ENCODE data around the gene TMCO4. TPM values are rescaled to one million over a fixed set of nuclear protein-coding genes. Genes with fewer than 3 reads are reported as not detected.

Gene TMCO4
- total and polyA plus RNA-seq, 4 experiments from 2014 or later, result 14.9 to 32.7 (median 22.7) TPM

- POLR2A ChIA-PET (ENCODE audit: partially characterized antibody), result no interaction called here
- no peak for DNase-seq
- intact Hi-C loops (cut with micrococcal nuclease), result loop anchor here (5.0 kb wide), 1 partner anchor 217 kb away; no protein-coding TSS in a partner anchor
- no peaks in the 10 kb centered on the region for H3K9me3 ChIP-seq (ENCODE audit: control insufficient read depth in 1 of 2, low read length in 2 of 2)
- no peaks in the 10 kb centered on the region for H3K36me3 ChIP-seq (ENCODE audit: insufficient read depth, low read length)
- CTCF ChIA-PET (ENCODE audit: partially characterized antibody), result interaction anchor here (0.6 to 7.9 kb wide), 20 partner anchors 8 to 446 kb away, joined by 3 to 53 read pairs (median 4); no protein-coding TSS in a partner anchor
- no peak overlapping the region for H3K27ac Mint-ChIP-seq
- no peaks in the 10 kb centered on the region for H3K9me3 Mint-ChIP-seq
- H3K27me3 ChIP-seq (ENCODE audit: insufficient read depth, low read length), result no peaks in the 10 kb centered on the region
- peaks cover 0 to 12% of the 10 kb centered on the region in 2 donors for H3K36me3 Mint-ChIP-seq
- H3K4me1 ChIP-seq (ENCODE audit: insufficient read depth, low read length), result peaks cover 11% of the 10 kb centered on the region
- H3K4me3 Mint-ChIP-seq, result no peak overlapping the region
- no peak overlapping the region for H3K27ac ChIP-seq (ENCODE audit: low read depth, low read length)
- no peaks in the 10 kb centered on the region for H3K27me3 Mint-ChIP-seq
- no peak overlapping the region for H3K4me3 ChIP-seq (ENCODE audit: low read length in 2 of 2)
- H3K4me1 Mint-ChIP-seq, result peaks cover 6 to 32% (median 7%) of the 10 kb centered on the region in 4 donors
These were observed 145.3 kb downstream of the TMCO4 start for GRCh38 chr1:19654386-19654785.

- Histone ChIP-seq H3K36me3 (ENCODE audit: insufficient read depth, low read length) (no peaks in the 10 kb centered on the region), H3K27me3 (ENCODE audit: insufficient read depth, low read length) (no peaks in the 10 kb centered on the region), H3K4me3 (ENCODE audit: low read length in 2 of 2) (no peak overlapping the region), H3K27ac (ENCODE audit: low read depth, low read length) (no peak overlapping the region), H3K4me1 (ENCODE audit: insufficient read depth, low read length) (peaks cover 18% of the 10 kb centered on the region), H3K9me3 (ENCODE audit: control insufficient read depth in 1 of 2, low read length in 2 of 2) (no peaks in the 10 kb centered on the region)
- Mint-ChIP-seq H3K27ac (peak overlapping the region in 3 of 7 donors; percentile 23 to 78 (median 57)), H3K9me3 (no peaks in the 10 kb centered on the region), H3K4me1 (peaks cover 15 to 45% (median 24%) of the 10 kb centered on the region in 4 donors), H3K36me3 (peaks cover 0 to 12% of the 10 kb centered on the region in 2 donors), H3K27me3 (no peaks in the 10 kb centered on the region), H3K4me3 (no peak overlapping the region)
- DNase-seq, result peak; percentile 35 to 48 (median 47)
- ChIA-PET CTCF (ENCODE audit: partially characterized antibody) (interaction anchor here (0.7 to 7.9 kb wide), 33 partner anchors 9 to 528 kb away, joined by 3 to 53 read pairs (median 4); a partner anchor contains a TSS), POLR2A (ENCODE audit: partially characterized antibody) (interaction anchor here (0.6 to 1.9 kb wide), 8 partner anchors 15 to 260 kb away, joined by 3 to 14 read pairs (median 4); a partner anchor contains a TSS)
- intact Hi-C loops (cut with micrococcal nuclease), result loop anchor here (5.0 kb wide), 1 partner anchor 214 kb away; no protein-coding TSS in a partner anchor
These were observed 148.5 kb downstream of the TMCO4 start for GRCh38 chr1:19651141-19651737.

DNA sequence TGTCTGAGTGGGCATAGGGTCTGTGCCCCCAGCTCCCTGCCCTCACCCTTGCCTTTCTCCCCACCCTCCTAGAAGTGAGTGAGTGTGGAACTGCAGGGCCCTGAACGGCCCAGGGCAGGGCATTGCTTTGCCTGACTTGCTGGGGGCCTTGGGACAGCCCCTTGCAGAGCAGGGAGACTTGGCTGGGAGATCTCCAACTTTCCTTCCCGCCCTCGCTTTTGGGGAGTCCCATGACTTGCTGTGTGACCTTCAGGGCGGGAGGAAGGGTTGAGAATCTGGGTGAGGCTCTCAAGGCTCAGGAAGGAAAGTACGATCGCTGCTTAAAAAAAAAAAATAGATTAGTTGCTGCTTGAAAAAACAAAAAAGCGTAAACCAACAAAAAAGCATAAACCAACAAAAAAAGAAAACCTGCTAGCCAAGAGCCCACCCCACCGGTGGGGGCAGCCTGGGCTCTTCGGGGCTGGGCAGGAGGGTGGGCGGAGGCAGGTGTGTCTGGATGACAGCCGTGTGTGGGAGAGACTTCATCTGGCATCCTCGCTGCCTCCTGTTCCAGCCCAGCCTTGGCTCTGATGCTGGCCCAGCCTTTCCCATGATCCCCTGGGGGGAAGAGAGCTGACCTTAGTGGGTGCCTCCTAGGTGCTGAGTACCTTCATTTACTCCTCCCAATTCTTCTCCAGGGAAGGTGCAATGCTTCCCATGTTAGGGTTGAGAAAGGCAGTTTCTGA lies 149.1 kb downstream of the TMCO4 start:
- Mint-ChIP-seq H3K27ac (peak overlapping the region in 2 of 7 donors; percentile 60 to 79), H3K27me3 (no peaks in the 10 kb centered on the region), H3K4me1 (peaks cover 19 to 52% (median 28%) of the 10 kb centered on the region in 4 donors), H3K4me3 (no peak overlapping the region), H3K36me3 (peaks cover 0 to 9% of the 10 kb centered on the region in 2 donors), H3K9me3 (no peaks in the 10 kb centered on the region)
- Histone ChIP-seq H3K4me3 (ENCODE audit: low read length in 2 of 2) (no peak overlapping the region), H3K36me3 (ENCODE audit: insufficient read depth, low read length) (no peaks in the 10 kb centered on the region), H3K27ac (ENCODE audit: low read depth, low read length) (no peak overlapping the region), H3K27me3 (ENCODE audit: insufficient read depth, low read length) (no peaks in the 10 kb centered on the region), H3K4me1 (ENCODE audit: insufficient read depth, low read length) (peaks cover 21% of the 10 kb centered on the region), H3K9me3 (ENCODE audit: control insufficient read depth in 1 of 2, low read length in 2 of 2) (no peaks in the 10 kb centered on the region)
- intact Hi-C loops (cut with micrococcal nuclease), result loop anchor here (5.0 kb wide), 1 partner anchor 213 kb away; no protein-coding TSS in a partner anchor
- ChIA-PET POLR2A (ENCODE audit: partially characterized antibody) (interaction anchor here (0.6 to 1.9 kb wide), 7 partner anchors 15 to 260 kb away, joined by 3 to 14 read pairs (median 3); a partner anchor contains a TSS), CTCF (ENCODE audit: partially characterized antibody) (interaction anchor here (0.7 to 7.9 kb wide), 32 partner anchors 10 to 528 kb away, joined by 3 to 53 read pairs (median 4); a partner anchor contains a TSS)
- no peak for DNase-seq

DNA sequence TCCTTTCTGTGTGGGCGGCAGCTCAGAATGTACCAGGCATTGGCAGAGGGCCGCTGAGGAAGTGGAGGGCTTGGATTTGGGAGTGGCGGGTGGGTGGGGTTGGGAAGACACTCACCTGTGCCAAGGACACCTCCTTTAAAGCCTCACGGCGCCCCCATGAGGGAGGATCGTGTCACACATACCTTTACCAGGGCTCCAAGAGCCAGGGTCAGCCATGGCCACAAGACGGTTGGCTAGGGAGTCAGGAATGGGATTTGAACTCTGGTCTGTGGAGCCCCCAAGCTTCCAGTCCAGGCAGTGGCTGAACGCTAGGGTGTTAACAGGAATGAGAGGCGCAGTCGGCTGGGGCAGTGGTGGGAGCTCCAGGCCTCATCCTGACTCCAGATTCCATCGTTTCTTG lies 151.0 kb downstream of the TMCO4 start:
- intact Hi-C loops (cut with micrococcal nuclease), result no loop called here
- CTCF ChIA-PET (ENCODE audit: partially characterized antibody), result interaction anchor here (1.2 to 7.9 kb wide), 5 partner anchors 12 to 256 kb away, joined by 3 to 53 read pairs (median 8); no protein-coding TSS in a partner anchor
- no peaks in the 10 kb centered on the region for H3K27me3 ChIP-seq (ENCODE audit: insufficient read depth, low read length)
- Mint-ChIP-seq H3K36me3 (peaks cover 0 to 9% of the 10 kb centered on the region in 2 donors), H3K4me1 (peaks cover 20 to 55% (median 26%) of the 10 kb centered on the region in 4 donors), H3K4me3 (no peak overlapping the region), H3K9me3 (no peaks in the 10 kb centered on the region), H3K27ac (peak overlapping the region in 1 of 7 donors; percentile 79), H3K27me3 (peaks cover 0 to 2% of the 10 kb centered on the region in 2 donors)
- H3K9me3 ChIP-seq (ENCODE audit: control insufficient read depth in 1 of 2, low read length in 2 of 2), result no peaks in the 10 kb centered on the region
- no peak overlapping the region for H3K27ac ChIP-seq (ENCODE audit: low read depth, low read length)
- H3K36me3 ChIP-seq (ENCODE audit: insufficient read depth, low read length), result no peaks in the 10 kb centered on the region
- H3K4me3 ChIP-seq (ENCODE audit: low read length in 2 of 2), result no peak overlapping the region
- POLR2A ChIA-PET (ENCODE audit: partially characterized antibody), result no interaction called here
- H3K4me1 ChIP-seq (ENCODE audit: insufficient read depth, low read length), result peaks cover 30% of the 10 kb centered on the region
- no peak for DNase-seq

DNA sequence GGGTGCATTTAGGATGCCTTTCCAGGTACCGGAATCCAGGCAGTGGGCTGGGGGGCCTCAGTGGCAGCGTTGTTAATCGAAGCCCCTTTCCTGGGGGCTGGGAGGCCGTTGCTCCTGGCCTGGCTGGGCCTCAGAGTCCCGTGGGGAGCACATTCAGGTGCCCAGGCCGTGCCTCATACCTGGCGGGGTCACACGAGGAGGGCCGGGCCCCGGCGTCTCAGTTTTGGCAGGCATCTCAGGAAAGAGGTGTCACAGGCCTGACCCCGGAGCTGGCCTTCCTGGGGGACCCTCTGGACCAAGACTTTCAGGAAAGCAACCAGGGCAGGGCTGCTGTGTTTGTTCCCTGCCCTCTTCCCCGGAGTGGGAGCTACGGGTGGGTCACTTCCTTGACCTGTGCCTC lies 151.5 kb downstream of the TMCO4 start:
- H3K9me3 Mint-ChIP-seq, result no peaks in the 10 kb centered on the region
- H3K27ac Mint-ChIP-seq, result peak overlapping the region in 1 of 7 donors; percentile 96
- DNase-seq, result no peak
- H3K4me3 Mint-ChIP-seq, result peak overlapping the region in 1 of 8 donors; percentile 68
- Histone ChIP-seq H3K4me1 (ENCODE audit: insufficient read depth, low read length) (peaks cover 31% of the 10 kb centered on the region), H3K27ac (ENCODE audit: low read depth, low read length) (no peak overlapping the region), H3K4me3 (ENCODE audit: low read length in 2 of 2) (no peak overlapping the region), H3K27me3 (ENCODE audit: insufficient read depth, low read length) (no peaks in the 10 kb centered on the region), H3K9me3 (ENCODE audit: control insufficient read depth in 1 of 2, low read length in 2 of 2) (no peaks in the 10 kb centered on the region), H3K36me3 (ENCODE audit: insufficient read depth, low read length) (no peaks in the 10 kb centered on the region)
- peaks cover 20 to 55% (median 26%) of the 10 kb centered on the region in 4 donors for H3K4me1 Mint-ChIP-seq
- peaks cover 0 to 2% of the 10 kb centered on the region in 2 donors for H3K27me3 Mint-ChIP-seq
- H3K36me3 Mint-ChIP-seq, result peaks cover 0 to 13% of the 10 kb centered on the region in 2 donors
- POLR2A ChIA-PET (ENCODE audit: partially characterized antibody), result no interaction called here
- intact Hi-C loops (cut with micrococcal nuclease), result no loop called here
- CTCF ChIA-PET (ENCODE audit: partially characterized antibody), result interaction anchor here (1.5 to 7.9 kb wide), 4 partner anchors 12 to 256 kb away, joined by 5 to 53 read pairs (median 9); no protein-coding TSS in a partner anchor

DNA sequence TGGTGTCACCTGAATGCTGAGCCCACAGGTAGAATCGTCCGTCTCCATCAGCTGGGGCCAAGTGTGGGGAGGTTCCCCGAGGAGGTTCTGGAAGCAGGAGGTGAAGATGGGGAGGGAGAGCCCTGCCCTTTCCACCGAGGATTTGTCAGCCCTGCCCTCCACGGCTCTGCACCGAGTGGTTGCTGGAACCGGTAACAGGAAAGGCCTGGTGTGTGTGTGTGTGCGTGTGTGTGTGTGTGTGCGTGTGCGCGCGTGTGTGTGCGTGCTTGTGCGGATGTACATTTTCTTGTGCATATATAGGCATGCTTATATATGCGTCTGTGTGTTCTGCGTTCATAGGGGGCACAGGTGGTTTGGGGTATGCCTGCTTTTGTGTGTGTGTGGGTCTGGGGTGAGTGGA lies 152.1 kb downstream of the TMCO4 start:
- Mint-ChIP-seq H3K27ac (peak overlapping the region; percentile 72 to 96 (median 85)), H3K9me3 (no peaks in the 10 kb centered on the region), H3K36me3 (peaks cover 0 to 13% of the 10 kb centered on the region in 2 donors), H3K4me1 (peaks cover 21 to 61% (median 30%) of the 10 kb centered on the region in 4 donors), H3K4me3 (peak overlapping the region; percentile 2 to 95 (median 67)), H3K27me3 (peaks cover 3 to 4% of the 10 kb centered on the region in 2 donors)
- H3K27ac ChIP-seq (ENCODE audit: low read depth, low read length), result no peak overlapping the region
- POLR2A ChIA-PET (ENCODE audit: partially characterized antibody), result interaction anchor here (0.8 to 2.0 kb wide), 3 partner anchors 47 to 161 kb away, joined by 3 to 9 read pairs (median 3); no protein-coding TSS in a partner anchor
- intact Hi-C loops (cut with micrococcal nuclease), result no loop called here
- H3K4me1 ChIP-seq (ENCODE audit: insufficient read depth, low read length), result peaks cover 32% of the 10 kb centered on the region
- DNase-seq, result peak; percentile 39 to 64 (median 42)
- no peak overlapping the region for H3K4me3 ChIP-seq (ENCODE audit: low read length in 2 of 2)
- H3K36me3 ChIP-seq (ENCODE audit: insufficient read depth, low read length), result no peaks in the 10 kb centered on the region
- CTCF ChIA-PET (ENCODE audit: partially characterized antibody), result interaction anchor here (1.1 to 7.9 kb wide), 4 partner anchors 10 to 306 kb away, joined by 3 to 53 read pairs (median 6); no protein-coding TSS in a partner anchor
- H3K27me3 ChIP-seq (ENCODE audit: insufficient read depth, low read length), result no peaks in the 10 kb centered on the region
- no peaks in the 10 kb centered on the region for H3K9me3 ChIP-seq (ENCODE audit: control insufficient read depth in 1 of 2, low read length in 2 of 2)
